GM21367 (cell line): Measurements from ENCODE around the gene DENND2D.

Experiments
- ATAC-seq: cut with Tn5 transposase; IDR thresholded peaks from one replicate; pipeline ENCODE4 v1.9.1; 2021; ENCODE audit not compliant: unreplicated experiment

Gene DENND2D

GRCh38 chr1:111139956-111140679 is 60.3 kb downstream of the DENND2D start, which contains the start of the genes CEPT1 and DRAM2:
CEPT1 (plus strand) TSS chr1:111140223; CDS start chr1:111147715, 7,492 bp downstream.
DRAM2 (minus strand) TSS chr1:111140093; CDS start chr1:111131554, 8,539 bp downstream.
- peak; percentile 62 for ATAC-seq

- peak; percentile 22 for ATAC-seq
Measured at GRCh38 chr1:111139324-111139955, 61.0 kb downstream of the DENND2D start.
